GM23338 (cell line): ENCODE measurements around the gene PLA2G6. TPM values are rescaled to one million over a fixed set of nuclear protein-coding genes. Genes with fewer than 3 reads are reported as not detected.

Experiments used
- ATAC-seq: fragments of 200-7000 bp; cut with Tn5 transposase; 3 replicates; pipeline ENCODE4 v1.9.1; 2020
- DNase-seq: peaks from one replicate; pipeline ENCODE4 v3.0.0-alpha.2; 2015; ENCODE audit warnings: low spot score
- H2AFZ ChIP-seq: fragments of 200-600 bp; sonication (generic); 2 replicates; pipeline ENCODE4 v1.8.0; 2016; ENCODE audit warnings: antibody characterized with exemption, mild to moderate bottlenecking, moderate library complexity
- H3F3A ChIP-seq: fragments of 200-600 bp; sonication (generic); replicated peaks from 2 replicates; pipeline ENCODE4 v1.8.0; 2017; ENCODE audit warnings: antibody characterized with exemption, mixed run types, low read depth
- H3K27ac ChIP-seq: fragments of 200-600 bp; sonication (generic); 2 replicates; pipeline ENCODE4 v1.6.1; 2016; ENCODE audit warnings: low read depth
- H3K27me3 ChIP-seq: fragments of 200-600 bp; sonication (generic); 2 replicates; pipeline ENCODE4 v1.8.0; 2016; ENCODE audit warnings: mild to moderate bottlenecking, mixed run types, moderate library complexity; ENCODE audit not compliant: insufficient read depth
- H3K36me3 ChIP-seq: fragments of 200-600 bp; sonication (generic); 2 replicates; pipeline ENCODE4 v1.8.0; 2016; ENCODE audit warnings: mild to moderate bottlenecking; ENCODE audit not compliant: insufficient read depth
- H3K4me1 ChIP-seq: fragments of 200-600 bp; sonication (generic); 2 replicates; pipeline ENCODE4 v1.8.0; 2016; ENCODE audit warnings: mild to moderate bottlenecking, moderate library complexity; ENCODE audit not compliant: insufficient read depth
- H3K4me2 ChIP-seq: fragments of 200-600 bp; sonication (generic); 2 replicates; pipeline ENCODE4 v1.7.1; 2017; ENCODE audit warnings: mixed run types
- H3K4me3 ChIP-seq: fragments of 200-600 bp; sonication (generic); 2 replicates; pipeline ENCODE4 v1.6.1; 2016; ENCODE audit warnings: mixed run types
- H3K79me2 ChIP-seq: fragments of 200-600 bp; sonication (generic); replicated peaks from 2 replicates; pipeline ENCODE4 v1.8.0; 2017; ENCODE audit warnings: mild to moderate bottlenecking; ENCODE audit not compliant: insufficient read depth
- H3K9me2 ChIP-seq: fragments of 200-600 bp; sonication (generic); 2 replicates; pipeline ENCODE4 v1.8.0; 2017; ENCODE audit not compliant: insufficient read depth
- H4K20me1 ChIP-seq: fragments of 200-600 bp; sonication (generic); replicated peaks from 2 replicates; pipeline ENCODE4 v1.8.0; 2017; ENCODE audit warnings: mild to moderate bottlenecking; ENCODE audit not compliant: insufficient read depth
- H3K27ac Mint-ChIP-seq: 2 replicates; pipeline ENCODE4 v1.8.0; 2020; ENCODE audit warnings: inconsistent platforms, mild to moderate bottlenecking, moderate library complexity, mixed read lengths
- H3K27me3 Mint-ChIP-seq: 3 replicates; pipeline ENCODE4 v1.8.0; 2022; ENCODE audit warnings: low read depth, mild to moderate bottlenecking, moderate library complexity, mixed read lengths, inconsistent platforms; ENCODE audit not compliant: insufficient read depth, poor library complexity
- H3K36me3 Mint-ChIP-seq: 3 replicates; pipeline ENCODE4 v1.8.0; 2021; ENCODE audit warnings: low read depth, mild to moderate bottlenecking, inconsistent platforms, moderate library complexity, mixed read lengths
- H3K4me1 Mint-ChIP-seq: 3 replicates; pipeline ENCODE4 v1.8.0; 2020; ENCODE audit warnings: mild to moderate bottlenecking, inconsistent platforms, mixed read lengths
- H3K4me3 Mint-ChIP-seq: 3 replicates; pipeline ENCODE4 v1.8.0; 2021; ENCODE audit warnings: moderate library complexity, mild to moderate bottlenecking, inconsistent platforms, mixed read lengths
- H3K9me3 Mint-ChIP-seq: 3 replicates; pipeline ENCODE4 v1.8.0; 2020; ENCODE audit warnings: moderate library complexity, mild to moderate bottlenecking, inconsistent platforms, mixed read lengths
- CREB1 ChIP-seq: fragments of 250-450 bp; sonication (Bioruptor Pico); IDR thresholded peaks from 2 replicates; pipeline ENCODE4 v1.5.0; 2020; ENCODE audit warnings: low read depth, mild to moderate bottlenecking, moderate library complexity
- CTCF ChIP-seq, 2 experiments: fragments of 200-600 bp in 1 of 2; sonication (generic) in 1 of 2; conservative IDR thresholded peaks; 2 replicates each; pipeline versions ENCODE4 v1.5.1 to v1.6.1; 2016 to 2017; ENCODE audit warnings: antibody characterized with exemption in 2 of 2, low read depth in 2 of 2, mild to moderate bottlenecking in 2 of 2, moderate library complexity in 1 of 2
- ETS1 ChIP-seq: IDR thresholded peaks from 2 replicates; pipeline ENCODE4 v1.6.1; 2016; ENCODE audit warnings: antibody characterized with exemption
- EZH2 ChIP-seq: fragments of 200-600 bp; sonication (generic); IDR thresholded peaks from one replicate; pipeline ENCODE4 v1.8.0; 2017; ENCODE audit warnings: antibody characterized with exemption, mild to moderate bottlenecking, low read depth; ENCODE audit not compliant: unreplicated experiment
- EZH2phosphoT487 ChIP-seq: fragments of 200-600 bp; sonication (generic); IDR thresholded peaks from one replicate; pipeline ENCODE4 v1.8.1; 2018; ENCODE audit warnings: antibody characterized with exemption; ENCODE audit not compliant: unreplicated experiment
- JUNB ChIP-seq: IDR thresholded peaks from one replicate; pipeline ENCODE4 v1.6.1; 2016; ENCODE audit warnings: antibody characterized with exemption; ENCODE audit not compliant: unreplicated experiment
- NANOG ChIP-seq: IDR thresholded peaks from 2 replicates; pipeline ENCODE4 v1.6.1; 2016; ENCODE audit warnings: antibody characterized with exemption, borderline replicate concordance
- POLR2AphosphoS5 ChIP-seq: IDR thresholded peaks from 2 replicates; pipeline ENCODE4 v1.6.1; 2016; ENCODE audit warnings: antibody characterized with exemption, low read depth
- REST ChIP-seq: IDR thresholded peaks from one replicate; pipeline ENCODE4 v1.6.1; 2018; ENCODE audit warnings: antibody characterized with exemption; ENCODE audit not compliant: unreplicated experiment
- STAT1 ChIP-seq: IDR thresholded peaks from one replicate; pipeline ENCODE4 v1.6.1; 2016; ENCODE audit warnings: antibody characterized with exemption; ENCODE audit not compliant: unreplicated experiment
- ZNF114 ChIP-seq: fragments of 250-450 bp; sonication (Bioruptor Pico); IDR thresholded peaks from 2 replicates; pipeline ENCODE4 v1.5.0; 2020; ENCODE audit warnings: mild to moderate bottlenecking, moderate library complexity
- ZNF331 ChIP-seq: fragments of 250-450 bp; sonication (Bioruptor Pico); IDR thresholded peaks from 2 replicates; pipeline ENCODE4 v1.5.0; 2020; ENCODE audit warnings: low read depth, mild to moderate bottlenecking, moderate library complexity
- polyA plus RNA-seq: library from polyadenylated mRNA; unstranded; fragments of >200 nt; fragmentation: Nextera tagmentation; extraction: Ambion mirVana; gene quantifications from 2 replicates; pipeline ENCODE4 v1.2.1, GENCODE V29; 2016
- total RNA-seq: library from RNA; depleted of rRNA; stranded (reverse); fragments of >200 nt; shearing (Covaris generic); gene quantifications from 2 replicates; pipeline ENCODE4 v1.2.3, GENCODE V29; 2014
- TF ChIP-seq, protein P1 (sequence below): fragments of 250-450 bp; sonication (Bioruptor Pico); IDR thresholded peaks from 2 replicates; pipeline ENCODE4 v1.5.0; 2020; ENCODE audit warnings: mild to moderate bottlenecking, moderate library complexity

PLA2G6 gene
- total and polyA plus RNA-seq, 2 experiments from 2014 or later = 4.5 to 12.6 TPM

- TF ChIP-seq NANOG (no peak), EZH2phosphoT487 (no peak), CTCF (conservative IDR thresholded peaks at IDR 0.05; ENCODE audit: low read depth in 2 of 2) (no peak), ETS1 (no peak), POLR2AphosphoS5 (no peak), ZNF114 (CRISPR knock-in tag) (no peak), CREB1 (CRISPR knock-in tag) (no peak), REST (no peak), EZH2 (no peak), STAT1 (no peak), ZNF331 (no peak), JUNB (no peak)
- TF ChIP-seq, protein P1, sequence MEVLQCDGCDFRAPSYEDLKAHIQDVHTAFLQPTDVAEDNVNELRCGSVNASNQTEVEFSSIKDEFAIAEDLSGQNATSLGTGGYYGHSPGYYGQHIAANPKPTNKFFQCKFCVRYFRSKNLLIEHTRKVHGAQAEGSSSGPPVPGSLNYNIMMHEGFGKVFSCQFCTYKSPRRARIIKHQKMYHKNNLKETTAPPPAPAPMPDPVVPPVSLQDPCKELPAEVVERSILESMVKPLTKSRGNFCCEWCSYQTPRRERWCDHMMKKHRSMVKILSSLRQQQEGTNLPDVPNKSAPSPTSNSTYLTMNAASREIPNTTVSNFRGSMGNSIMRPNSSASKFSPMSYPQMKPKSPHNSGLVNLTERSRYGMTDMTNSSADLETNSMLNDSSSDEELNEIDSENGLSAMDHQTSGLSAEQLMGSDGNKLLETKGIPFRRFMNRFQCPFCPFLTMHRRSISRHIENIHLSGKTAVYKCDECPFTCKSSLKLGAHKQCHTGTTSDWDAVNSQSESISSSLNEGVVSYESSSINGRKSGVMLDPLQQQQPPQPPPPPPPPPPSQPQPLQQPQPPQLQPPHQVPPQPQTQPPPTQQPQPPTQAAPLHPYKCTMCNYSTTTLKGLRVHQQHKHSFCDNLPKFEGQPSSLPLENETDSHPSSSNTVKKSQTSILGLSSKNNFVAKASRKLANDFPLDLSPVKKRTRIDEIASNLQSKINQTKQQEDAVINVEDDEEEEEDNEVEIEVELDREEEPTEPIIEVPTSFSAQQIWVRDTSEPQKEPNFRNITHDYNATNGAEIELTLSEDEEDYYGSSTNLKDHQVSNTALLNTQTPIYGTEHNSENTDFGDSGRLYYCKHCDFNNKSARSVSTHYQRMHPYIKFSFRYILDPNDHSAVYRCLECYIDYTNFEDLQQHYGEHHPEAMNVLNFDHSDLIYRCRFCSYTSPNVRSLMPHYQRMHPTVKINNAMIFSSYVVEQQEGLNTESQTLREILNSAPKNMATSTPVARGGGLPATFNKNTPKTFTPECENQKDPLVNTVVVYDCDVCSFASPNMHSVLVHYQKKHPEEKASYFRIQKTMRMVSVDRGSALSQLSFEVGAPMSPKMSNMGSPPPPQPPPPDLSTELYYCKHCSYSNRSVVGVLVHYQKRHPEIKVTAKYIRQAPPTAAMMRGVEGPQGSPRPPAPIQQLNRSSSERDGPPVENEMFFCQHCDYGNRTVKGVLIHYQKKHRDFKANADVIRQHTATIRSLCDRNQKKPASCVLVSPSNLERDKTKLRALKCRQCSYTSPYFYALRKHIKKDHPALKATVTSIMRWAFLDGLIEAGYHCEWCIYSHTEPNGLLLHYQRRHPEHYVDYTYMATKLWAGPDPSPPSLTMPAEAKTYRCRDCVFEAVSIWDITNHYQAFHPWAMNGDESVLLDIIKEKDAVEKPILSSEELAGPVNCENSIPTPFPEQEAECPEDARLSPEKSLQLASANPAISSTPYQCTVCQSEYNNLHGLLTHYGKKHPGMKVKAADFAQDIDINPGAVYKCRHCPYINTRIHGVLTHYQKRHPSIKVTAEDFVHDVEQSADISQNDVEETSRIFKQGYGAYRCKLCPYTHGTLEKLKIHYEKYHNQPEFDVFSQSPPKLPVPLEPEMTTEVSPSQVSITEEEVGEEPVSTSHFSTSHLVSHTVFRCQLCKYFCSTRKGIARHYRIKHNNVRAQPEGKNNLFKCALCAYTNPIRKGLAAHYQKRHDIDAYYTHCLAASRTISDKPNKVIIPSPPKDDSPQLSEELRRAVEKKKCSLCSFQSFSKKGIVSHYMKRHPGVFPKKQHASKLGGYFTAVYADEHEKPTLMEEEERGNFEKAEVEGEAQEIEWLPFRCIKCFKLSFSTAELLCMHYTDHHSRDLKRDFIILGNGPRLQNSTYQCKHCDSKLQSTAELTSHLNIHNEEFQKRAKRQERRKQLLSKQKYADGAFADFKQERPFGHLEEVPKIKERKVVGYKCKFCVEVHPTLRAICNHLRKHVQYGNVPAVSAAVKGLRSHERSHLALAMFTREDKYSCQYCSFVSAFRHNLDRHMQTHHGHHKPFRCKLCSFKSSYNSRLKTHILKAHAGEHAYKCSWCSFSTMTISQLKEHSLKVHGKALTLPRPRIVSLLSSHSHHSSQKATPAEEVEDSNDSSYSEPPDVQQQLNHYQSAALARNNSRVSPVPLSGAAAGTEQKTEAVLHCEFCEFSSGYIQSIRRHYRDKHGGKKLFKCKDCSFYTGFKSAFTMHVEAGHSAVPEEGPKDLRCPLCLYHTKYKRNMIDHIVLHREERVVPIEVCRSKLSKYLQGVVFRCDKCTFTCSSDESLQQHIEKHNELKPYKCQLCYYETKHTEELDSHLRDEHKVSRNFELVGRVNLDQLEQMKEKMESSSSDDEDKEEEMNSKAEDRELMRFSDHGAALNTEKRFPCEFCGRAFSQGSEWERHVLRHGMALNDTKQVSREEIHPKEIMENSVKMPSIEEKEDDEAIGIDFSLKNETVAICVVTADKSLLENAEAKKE (CRISPR knock-in tag) = no peak
- Histone ChIP-seq H3K79me2 (no peaks in the 10 kb centered on the region), H3K36me3 (no peaks in the 10 kb centered on the region), H3K4me3 (no peak overlapping the region), H3K9me2 (no peaks in the 10 kb centered on the region), H3K27ac (no peak overlapping the region), H4K20me1 (no peaks in the 10 kb centered on the region), H3F3A (peaks cover 7% of the 10 kb centered on the region), H3K4me1 (peaks cover 8% of the 10 kb centered on the region; the same call in 1 of the 2 replicates), H2AFZ (no peak overlapping the region), H3K4me2 (no peak overlapping the region), H3K27me3 (no peaks in the 10 kb centered on the region)
- Mint-ChIP-seq H3K4me1 (peaks cover 11% of the 10 kb centered on the region; the same call in 2 of the 3 replicates), H3K36me3 (peaks cover 3% of the 10 kb centered on the region; the same call in 1 of the 3 replicates), H3K4me3 (no peak overlapping the region), H3K27me3 (peaks cover 28% of the 10 kb centered on the region), H3K27ac (no peak overlapping the region), H3K9me3 (peaks cover 5% of the 10 kb centered on the region; the same call in 2 of the 3 replicates)
- peak; percentile 30 for DNase-seq
- no peak for ATAC-seq
Measured at GRCh38 chr22:38109371-38110001, 72.1 kb downstream of the PLA2G6 start.
